Neuronal stem cell (in vitro differentiated cells): ENCODE results near the gene COG3.

Experiments used
- DNase-seq: peaks from one replicate; pipeline ENCODE4 v3.0.0-alpha.2; 2013; ENCODE audit warnings: low spot score
- H2AFZ ChIP-seq: one replicate; pipeline ENCODE4 v1.6.1; 2013; ENCODE audit warnings: mild to moderate bottlenecking, low read length, inconsistent platforms
- H2AK5ac ChIP-seq: 2 replicates; pipeline ENCODE4 v1.6.1; 2013; ENCODE audit warnings: low read depth, mild to moderate bottlenecking, inconsistent platforms, low read length, moderate library complexity, mixed read lengths
- H2BK120ac ChIP-seq: 2 replicates; pipeline ENCODE4 v1.6.1; 2013; ENCODE audit warnings: low read depth, mild to moderate bottlenecking, inconsistent platforms, low read length, moderate library complexity, mixed read lengths
- H2BK12ac ChIP-seq: one replicate; pipeline ENCODE4 v1.6.1; 2013; ENCODE audit warnings: low read length, inconsistent platforms
- H2BK15ac ChIP-seq: 2 replicates; pipeline ENCODE4 v1.6.1; 2013; ENCODE audit warnings: mild to moderate bottlenecking, low read length, inconsistent platforms, mixed read lengths
- H2BK5ac ChIP-seq: one replicate; pipeline ENCODE4 v1.6.1; 2013; ENCODE audit warnings: inconsistent platforms, mild to moderate bottlenecking, low read length, moderate library complexity
- H3K14ac ChIP-seq: one replicate; pipeline ENCODE4 v1.6.1; 2013; ENCODE audit warnings: low read length, inconsistent platforms
- H3K18ac ChIP-seq: 2 replicates; pipeline ENCODE4 v1.6.1; 2013; ENCODE audit warnings: low read length, inconsistent platforms
- H3K23ac ChIP-seq: 2 replicates; pipeline ENCODE4 v1.6.1; 2013; ENCODE audit warnings: low read depth, mild to moderate bottlenecking, mixed read lengths, low read length, inconsistent platforms; ENCODE audit not compliant: poor library complexity
- H3K27ac ChIP-seq: replicated peaks from 3 replicates; pipeline ENCODE4 v1.5.1; 2013; ENCODE audit warnings: low read length, inconsistent platforms
- H3K27me3 ChIP-seq, 3 experiments: 2 replicates each; pipeline ENCODE4 v1.6.1; 2013; ENCODE audit warnings: low read length in 3 of 3, mild to moderate bottlenecking in 2 of 3, inconsistent platforms in 1 of 3, low read depth in 1 of 3, mixed read lengths in 1 of 3, moderate library complexity in 1 of 3; ENCODE audit not compliant: control insufficient read depth in 3 of 3, insufficient read depth in 3 of 3
- H3K36me3 ChIP-seq, 2 donors: replicated peaks in 1 of 2; 2 replicates each; pipeline ENCODE4 v1.6.1; 2013; ENCODE audit warnings: low read length in 2 of 2; ENCODE audit not compliant: control insufficient read depth in 2 of 2, insufficient read depth in 2 of 2
- H3K4ac ChIP-seq: 2 replicates; pipeline ENCODE4 v1.6.1; 2013; ENCODE audit warnings: inconsistent platforms, mild to moderate bottlenecking, low read length, moderate library complexity
- H3K4me1 ChIP-seq, 2 donors: 1 replicate in 1 of 2; 2 replicates in 1 of 2; pipeline ENCODE4 v1.6.1; 2013; ENCODE audit warnings: low read length in 2 of 2, low read depth in 1 of 2; ENCODE audit not compliant: control insufficient read depth in 2 of 2, insufficient read depth in 1 of 2
- H3K4me2 ChIP-seq: one replicate; pipeline ENCODE4 v1.6.1; 2013; ENCODE audit warnings: mild to moderate bottlenecking, low read length, inconsistent platforms; ENCODE audit not compliant: insufficient read depth, poor library complexity, severe bottlenecking
- H3K4me3 ChIP-seq, 2 donors: 2 replicates each; pipeline ENCODE4 v1.5.1; 2013; ENCODE audit warnings: low read length in 2 of 2, mild to moderate bottlenecking in 2 of 2, inconsistent platforms in 1 of 2, moderate library complexity in 1 of 2
- H3K79me1 ChIP-seq: one replicate; pipeline ENCODE4 v1.6.1; 2013; ENCODE audit warnings: low read depth, mild to moderate bottlenecking, inconsistent platforms, low read length, moderate library complexity
- H3K9ac ChIP-seq: one replicate; pipeline ENCODE4 v1.6.1; 2013; ENCODE audit warnings: mild to moderate bottlenecking, low read depth, low read length, inconsistent platforms; ENCODE audit not compliant: poor library complexity
- H3K9me3 ChIP-seq, 2 donors: replicated peaks in 1 of 2; 2 replicates each; pipeline versions ENCODE3 to v1.6.1; 2013; ENCODE audit warnings: low read length in 2 of 2, mild to moderate bottlenecking in 2 of 2, inconsistent platforms in 1 of 2, low read depth in 1 of 2, mixed read lengths in 1 of 2, moderate library complexity in 1 of 2; ENCODE audit not compliant: control insufficient read depth in 2 of 2, insufficient read depth in 1 of 2
- H4K8ac ChIP-seq: one replicate; pipeline ENCODE4 v1.6.1; 2013; ENCODE audit warnings: low read depth, mild to moderate bottlenecking, inconsistent platforms, low read length, moderate library complexity
- H4K91ac ChIP-seq: one replicate; pipeline ENCODE4 v1.6.1; 2013; ENCODE audit warnings: low read length, low read depth, mild to moderate bottlenecking, inconsistent platforms; ENCODE audit not compliant: poor library complexity
- WGBS, 2 donors: extraction: QIAGEN DNeasy Blood & Tissue Kit; methylation state at CpG; one replicate each; pipeline ENCODE4 v1.1.7; 2013; ENCODE audit warnings: missing lambda C conversion rate in 2 of 2, mixed read lengths in 1 of 2; ENCODE audit not compliant: insufficient read length in 2 of 2, insufficient replicate concordance in 1 of 2; ENCODE audit errors: extremely low coverage in 2 of 2; 5-methylcytosine and 5-hydroxymethylcytosine counted together

Gene COG3

DNA sequence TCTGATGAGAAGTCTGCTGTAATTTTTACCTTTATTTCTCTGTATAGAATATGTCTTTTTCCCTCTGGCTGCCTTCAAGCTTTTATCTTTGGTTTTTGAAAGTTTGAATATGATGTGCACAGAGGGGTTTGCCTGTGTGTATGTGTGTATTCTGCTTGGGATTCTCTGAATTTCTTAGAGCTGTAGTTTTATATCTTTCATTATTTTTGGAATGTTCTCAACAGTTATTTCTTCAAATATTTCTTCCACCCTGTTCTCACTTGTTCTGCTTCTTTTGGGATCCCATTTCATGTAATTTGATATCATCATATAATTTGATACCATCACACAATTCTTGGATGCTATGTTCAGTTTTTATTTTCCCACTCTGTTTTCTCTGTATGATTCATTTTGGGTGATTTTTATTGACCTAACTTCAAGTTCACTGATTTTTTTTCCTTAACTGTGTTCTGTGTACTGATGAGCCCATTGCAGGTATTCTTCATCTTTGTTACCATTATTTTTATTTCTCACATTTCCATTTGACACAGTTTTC, 7.5 kb downstream of the COG3 start:
- Histone ChIP-seq H4K8ac (no peak overlapping the region), H3K27ac (no peak overlapping the region), H2BK12ac (no peak overlapping the region), H4K91ac (no peak overlapping the region), H3K27me3 (no peaks in the 10 kb centered on the region), H3K4ac (no peak overlapping the region), H3K36me3 (peaks cover 2 to 19% of the 10 kb centered on the region in 2 donors), H3K9ac (no peak overlapping the region), H2AFZ (no peak overlapping the region), H3K14ac (no peak overlapping the region), H3K4me2 (no peak overlapping the region), H3K4me3 (no peak overlapping the region), H2BK15ac (no peak overlapping the region), H3K23ac (no peak overlapping the region), H2BK120ac (no peak overlapping the region), H3K79me1 (peaks cover 6% of the 10 kb centered on the region), H3K9me3 (peaks cover 0 to 5% of the 10 kb centered on the region in 2 donors), H3K18ac (no peak overlapping the region), H3K4me1 (no peaks in the 10 kb centered on the region), H2BK5ac (no peak overlapping the region), H2AK5ac (no peak overlapping the region)
- DNase-seq = no peak

DNA sequence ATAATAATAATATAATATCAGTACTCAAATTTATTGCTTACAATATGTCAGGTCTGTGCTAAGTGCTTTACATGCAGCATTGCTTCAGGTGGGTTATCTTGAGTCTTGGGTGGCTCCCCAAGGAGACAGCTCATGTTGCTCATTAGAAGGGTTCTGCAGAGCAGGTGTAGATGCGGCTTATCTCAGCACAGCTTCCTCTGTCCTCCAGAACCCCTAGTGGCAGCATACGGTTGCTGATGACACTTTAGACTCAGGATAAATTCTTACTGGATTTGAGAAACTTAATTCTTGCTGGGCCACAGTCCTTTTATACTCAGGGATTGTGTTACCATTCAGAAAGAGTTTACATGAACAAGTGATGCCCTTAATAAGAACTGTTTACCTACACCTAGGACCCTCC, 8.9 kb downstream of the COG3 start:
- Histone ChIP-seq H2BK5ac (no peak overlapping the region), H2BK12ac (no peak overlapping the region), H3K9ac (no peak overlapping the region), H3K18ac (no peak overlapping the region), H3K4me2 (no peak overlapping the region), H3K27ac (no peak overlapping the region), H2AK5ac (no peak overlapping the region), H3K9me3 (peaks cover 0 to 5% of the 10 kb centered on the region in 2 donors), H4K8ac (no peak overlapping the region), H3K14ac (no peak overlapping the region), H3K36me3 (peaks cover 2 to 21% of the 10 kb centered on the region in 2 donors), H3K4me3 (no peak overlapping the region), H2AFZ (no peak overlapping the region), H4K91ac (no peak overlapping the region), H2BK15ac (no peak overlapping the region), H3K27me3 (no peaks in the 10 kb centered on the region), H3K4me1 (no peaks in the 10 kb centered on the region), H3K23ac (no peak overlapping the region), H3K79me1 (peaks cover 6% of the 10 kb centered on the region), H3K4ac (no peak overlapping the region), H2BK120ac (no peak overlapping the region)
- no CpG with 5 or more reads among the region's 2 CpGs for WGBS, 2 donors
- DNase-seq = no peak

DNA sequence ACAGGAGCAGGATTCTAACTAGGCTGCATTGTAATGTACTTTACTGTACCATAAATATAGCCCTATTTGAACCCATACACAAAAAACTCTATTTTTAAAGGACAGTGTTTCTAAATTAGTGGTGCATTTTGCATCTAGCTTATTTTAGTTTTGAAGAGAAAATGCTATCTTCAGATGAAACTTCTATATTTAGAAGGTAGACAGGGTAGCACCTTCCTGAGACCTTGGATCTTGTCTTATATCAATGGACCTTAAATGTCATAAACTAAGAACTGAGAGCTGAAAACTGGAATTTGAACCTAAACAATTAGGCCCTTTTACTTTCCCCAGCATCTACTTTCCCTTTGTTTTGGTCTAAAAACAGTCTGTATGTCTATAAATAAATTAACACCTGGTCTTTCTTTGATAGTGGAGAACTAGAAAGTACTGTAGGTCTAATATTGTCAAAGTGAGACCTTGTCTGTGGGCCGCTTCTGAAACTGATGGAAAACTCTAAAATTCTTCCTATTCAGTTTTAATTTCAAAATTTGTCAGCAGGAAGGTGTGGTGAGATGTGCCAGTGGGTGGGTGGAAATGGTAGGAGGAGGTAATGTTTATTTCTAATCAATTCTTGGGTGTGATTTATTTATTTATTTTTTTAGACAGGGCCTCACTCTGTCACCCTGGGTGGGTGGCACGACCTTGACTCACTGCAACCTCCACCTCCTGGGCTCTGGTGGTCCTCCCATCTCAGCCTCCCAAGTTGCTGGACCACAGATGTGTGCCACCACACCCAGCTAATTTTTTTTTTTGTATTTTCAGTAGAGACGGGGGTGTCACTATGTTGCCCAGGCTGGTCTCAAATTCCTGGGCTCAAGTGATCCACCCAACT, 10.1 kb downstream of the COG3 start:
- no CpG with 5 or more reads among the region's 3 CpGs for WGBS, 2 donors
- H2BK5ac ChIP-seq = no peak overlapping the region
- H4K8ac ChIP-seq = no peak overlapping the region
- no peaks in the 10 kb centered on the region for H3K27me3 ChIP-seq
- H3K79me1 ChIP-seq = peaks cover 6% of the 10 kb centered on the region
- no peak overlapping the region for H3K18ac ChIP-seq
- H3K9me3 ChIP-seq = peaks cover 0 to 5% of the 10 kb centered on the region in 2 donors
- DNase-seq = no peak
- no peak overlapping the region for H3K9ac ChIP-seq
- no peak overlapping the region for H3K14ac ChIP-seq
- H2BK12ac ChIP-seq = no peak overlapping the region
- no peaks in the 10 kb centered on the region for H3K4me1 ChIP-seq
- H3K4ac ChIP-seq = no peak overlapping the region
- H3K4me3 ChIP-seq = no peak overlapping the region
- no peak overlapping the region for H3K4me2 ChIP-seq
- H2BK120ac ChIP-seq = no peak overlapping the region
- H2AK5ac ChIP-seq = no peak overlapping the region
- H2AFZ ChIP-seq = no peak overlapping the region
- no peak overlapping the region for H3K23ac ChIP-seq
- H3K36me3 ChIP-seq = peaks cover 2 to 32% of the 10 kb centered on the region in 2 donors
- H4K91ac ChIP-seq = no peak overlapping the region
- no peak overlapping the region for H3K27ac ChIP-seq
- H2BK15ac ChIP-seq = no peak overlapping the region

DNA sequence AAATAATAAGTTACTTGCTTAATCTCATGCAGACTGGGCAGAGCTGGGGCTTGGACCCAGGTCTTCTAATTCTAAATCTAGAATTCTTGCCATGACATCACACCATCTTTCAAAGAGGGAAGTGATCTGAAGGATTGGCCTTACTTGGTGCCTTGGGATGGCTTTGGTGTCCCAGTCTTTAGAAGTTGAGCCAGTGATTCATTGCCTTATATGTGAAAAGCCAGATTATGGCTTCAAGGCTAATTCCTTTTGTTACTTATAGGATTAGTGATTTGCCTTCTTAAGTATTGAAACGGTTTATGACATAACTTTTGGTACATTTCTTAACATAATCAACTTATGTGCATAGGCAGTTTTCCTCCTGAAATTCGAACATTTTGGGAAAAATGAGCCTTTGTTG, 14.9 kb downstream of the COG3 start:
- H3K4me3 ChIP-seq = no peak overlapping the region
- H3K23ac ChIP-seq = no peak overlapping the region
- no peak for DNase-seq
- H2BK15ac ChIP-seq = no peak overlapping the region
- H2BK5ac ChIP-seq = no peak overlapping the region
- H3K36me3 ChIP-seq = peaks cover 2 to 75% of the 10 kb centered on the region in 2 donors
- no peak overlapping the region for H3K4ac ChIP-seq
- H4K8ac ChIP-seq = no peak overlapping the region
- no peaks in the 10 kb centered on the region for H3K27me3 ChIP-seq
- H3K4me1 ChIP-seq = no peaks in the 10 kb centered on the region
- H3K14ac ChIP-seq = no peak overlapping the region
- no peak overlapping the region for H3K9ac ChIP-seq
- WGBS, 2 donors = no CpG with 5 or more reads among the region's 2 CpGs
- H3K79me1 ChIP-seq = peaks cover 3% of the 10 kb centered on the region
- no peak overlapping the region for H3K27ac ChIP-seq
- no peak overlapping the region for H2AK5ac ChIP-seq
- H2BK12ac ChIP-seq = no peak overlapping the region
- H2BK120ac ChIP-seq = no peak overlapping the region
- H3K9me3 ChIP-seq = peaks cover 0 to 12% of the 10 kb centered on the region in 2 donors
- no peak overlapping the region for H3K18ac ChIP-seq
- H4K91ac ChIP-seq = no peak overlapping the region
- H3K4me2 ChIP-seq = no peak overlapping the region
- H2AFZ ChIP-seq = no peak overlapping the region
